Hepatocyte (in vitro differentiated cells): ENCODE measurements around the gene NGEF.
"Not testable (repeated sequence)": the region's sequence is repeated elsewhere in the genome, so short reads cannot be mapped to it uniquely, and the experiment has no call there.

ENCODE experiments used
- CTCF ChIP-seq: fragments of 200-600 bp; sonication (generic); IDR thresholded peaks from 2 replicates; pipeline ENCODE4 v1.5.1; 2016; ENCODE audit warnings: antibody characterized with exemption, mild to moderate bottlenecking; ENCODE audit not compliant: poor library complexity
- EZH2 ChIP-seq: fragments of 200-600 bp; sonication (generic); IDR thresholded peaks from 2 replicates; pipeline ENCODE4 v1.6.1; 2016; ENCODE audit warnings: antibody characterized with exemption, mild to moderate bottlenecking, borderline replicate concordance

GRCh38 chr2:233019610-233020009 lies 6.6 kb upstream of the NGEF start:
- TF ChIP-seq CTCF, EZH2: not testable (repeated sequence)
